NCI-H2171 (cell line): Measurements from ENCODE around the gene COL12A1.

ENCODE experiments used
- DNase-seq: peaks from one replicate; lab custom pipeline; 2025; lab: John Stamatoyannopoulos, UW

Gene COL12A1

GRCh38 chr6:75205776-75206575 is at the start of gene COL12A1:
TSS of gene COL12A1 (minus strand) at chr6:75206053. CDS start at chr6:75202792, 3,261 bp downstream.
- DNase-seq: no peak

- no peak for DNase-seq
Measured at GRCh38 chr6:75250552-75250951, 44.7 kb upstream of the COL12A1 start.

- DNase-seq: no peak
Measured at GRCh38 chr6:75249837-75250236, 44.0 kb upstream of the COL12A1 start.

GRCh38 chr6:75246386-75246785 is 40.5 kb upstream of the COL12A1 start:
- no peak for DNase-seq

- no peak for DNase-seq
Measured at GRCh38 chr6:75244063-75244584, 38.3 kb upstream of the COL12A1 start.

GRCh38 chr6:75243333-75244062 is 37.6 kb upstream of the COL12A1 start, which contains the start of gene COX7A2:
TSS of gene COX7A2 (minus strand) at chr6:75243801. CDS start at chr6:75243734, 67 bp downstream.
- DNase-seq: peak; percentile 93

- no peak for DNase-seq
Measured at GRCh38 chr6:75236630-75237029, 30.8 kb upstream of the COL12A1 start.

GRCh38 chr6:75235271-75235670 is 29.4 kb upstream of the COL12A1 start:
- DNase-seq: no peak

GRCh38 chr6:75234126-75234865 is 28.4 kb upstream of the COL12A1 start:
- DNase-seq: no peak

GRCh38 chr6:75233092-75233615 is 27.3 kb upstream of the COL12A1 start:
- no peak for DNase-seq

- DNase-seq: no peak
Measured at GRCh38 chr6:75230484-75231325, 24.9 kb upstream of the COL12A1 start.

- no peak for DNase-seq
Measured at GRCh38 chr6:75224303-75224926, 18.6 kb upstream of the COL12A1 start.

GRCh38 chr6:75223428-75223827 is 17.6 kb upstream of the COL12A1 start:
- no peak for DNase-seq

GRCh38 chr6:75222261-75222660 is 16.4 kb upstream of the COL12A1 start:
- no peak for DNase-seq

- DNase-seq: no peak
Measured at GRCh38 chr6:75221116-75221515, 15.3 kb upstream of the COL12A1 start.

GRCh38 chr6:75220357-75220756 is 14.5 kb upstream of the COL12A1 start:
- DNase-seq: no peak

- DNase-seq: no peak
Measured at GRCh38 chr6:75219263-75219662, 13.4 kb upstream of the COL12A1 start.

GRCh38 chr6:75217193-75217592 is 11.3 kb upstream of the COL12A1 start:
- DNase-seq: no peak

GRCh38 chr6:75215291-75215690 is 9.4 kb upstream of the COL12A1 start:
- no peak for DNase-seq

- no peak for DNase-seq
Measured at GRCh38 chr6:75213732-75214131, 7.9 kb upstream of the COL12A1 start.

GRCh38 chr6:75213112-75213511 is 7.3 kb upstream of the COL12A1 start:
- no peak for DNase-seq
